Trophoblast cell (in vitro differentiated cells and primary cell): ENCODE results near the gene GRK1.

Experiments used
- DNase-seq, 2 donors: peaks; one replicate each; pipeline ENCODE4 v3.0.0-alpha.2; 2016
- H2AFZ ChIP-seq: 2 replicates; pipeline ENCODE4 v1.6.1; 2013; ENCODE audit warnings: low read length, moderate library complexity, mild to moderate bottlenecking; ENCODE audit not compliant: insufficient read depth, poor library complexity
- H2AK5ac ChIP-seq: 2 replicates; pipeline ENCODE4 v1.6.1; 2013; ENCODE audit warnings: mild to moderate bottlenecking, low read length
- H2BK120ac ChIP-seq: 2 replicates; pipeline ENCODE4 v1.6.1; 2013; ENCODE audit warnings: low read length, mild to moderate bottlenecking, moderate library complexity; ENCODE audit not compliant: insufficient read depth, poor library complexity
- H2BK12ac ChIP-seq: 2 replicates; pipeline ENCODE4 v1.6.1; 2013; ENCODE audit warnings: mild to moderate bottlenecking, low read length, moderate library complexity
- H2BK5ac ChIP-seq: 2 replicates; pipeline ENCODE4 v1.6.1; 2013; ENCODE audit warnings: low read length, low read depth, moderate library complexity, mild to moderate bottlenecking; ENCODE audit not compliant: poor library complexity
- H3K14ac ChIP-seq: 2 replicates; pipeline ENCODE4 v1.6.1; 2013; ENCODE audit warnings: mild to moderate bottlenecking, low read length
- H3K18ac ChIP-seq: 2 replicates; pipeline ENCODE4 v1.6.1; 2013; ENCODE audit warnings: mild to moderate bottlenecking, low read length
- H3K23ac ChIP-seq: 2 replicates; pipeline ENCODE4 v1.6.1; 2013; ENCODE audit warnings: low read length
- H3K27ac ChIP-seq: 2 replicates; pipeline ENCODE4 v1.5.1; 2013; ENCODE audit warnings: low read depth, mild to moderate bottlenecking, inconsistent platforms, low read length, moderate library complexity
- H3K27me3 ChIP-seq: 2 replicates; pipeline ENCODE4 v1.6.1; 2013; ENCODE audit warnings: inconsistent platforms, mild to moderate bottlenecking, low read length, moderate library complexity; ENCODE audit not compliant: insufficient read depth
- H3K36me3 ChIP-seq, 2 experiments: 1 replicate in 1 of 2; 2 replicates in 1 of 2; pipeline ENCODE4 v1.6.1; 2013; ENCODE audit warnings: low read length in 2 of 2, mild to moderate bottlenecking in 2 of 2, moderate library complexity in 1 of 2; ENCODE audit not compliant: insufficient read depth in 2 of 2, control insufficient read depth in 1 of 2
- H3K4ac ChIP-seq: 2 replicates; pipeline ENCODE4 v1.6.1; 2013; ENCODE audit warnings: low read depth, mild to moderate bottlenecking, low read length, moderate library complexity
- H3K4me1 ChIP-seq, 2 experiments: 1 replicate in 1 of 2; 2 replicates in 1 of 2; pipeline ENCODE4 v1.6.1; 2013; ENCODE audit warnings: low read length in 2 of 2, mild to moderate bottlenecking in 2 of 2, moderate library complexity in 1 of 2; ENCODE audit not compliant: insufficient read depth in 2 of 2, control insufficient read depth in 1 of 2
- H3K4me2 ChIP-seq: 2 replicates; pipeline ENCODE4 v1.6.1; 2013; ENCODE audit warnings: inconsistent platforms, mild to moderate bottlenecking, low read length, moderate library complexity
- H3K4me3 ChIP-seq: 2 replicates; pipeline ENCODE4 v1.5.1; 2013; ENCODE audit warnings: mild to moderate bottlenecking, low read depth, low read length, inconsistent platforms
- H3K79me1 ChIP-seq: one replicate; pipeline ENCODE4 v1.6.1; 2013; ENCODE audit warnings: low read length
- H3K79me2 ChIP-seq: 2 replicates; pipeline ENCODE4 v1.6.1; 2013; ENCODE audit warnings: low read length, mild to moderate bottlenecking; ENCODE audit not compliant: control insufficient read depth, insufficient read depth, poor library complexity
- H3K9ac ChIP-seq: 2 replicates; pipeline ENCODE4 v1.6.1; 2013; ENCODE audit warnings: mild to moderate bottlenecking, low read length
- H3K9me3 ChIP-seq: 2 replicates; pipeline ENCODE4 v1.6.1; 2013; ENCODE audit warnings: low read depth, mild to moderate bottlenecking, control low read depth, inconsistent platforms, low read length; ENCODE audit not compliant: insufficient read depth
- H4K12ac ChIP-seq: 2 replicates; pipeline ENCODE4 v1.6.1; 2013; ENCODE audit warnings: low read depth, mild to moderate bottlenecking, low read length, moderate library complexity
- H4K8ac ChIP-seq: 2 replicates; pipeline ENCODE4 v1.6.1; 2013; ENCODE audit warnings: low read depth, mild to moderate bottlenecking, low read length, moderate library complexity
- H4K91ac ChIP-seq: one replicate; pipeline ENCODE4 v1.6.1; 2013; ENCODE audit warnings: low read depth, mild to moderate bottlenecking, low read length, moderate library complexity
- WGBS: extraction: QIAGEN DNeasy Blood & Tissue Kit; methylation state at CpG from one replicate; pipeline ENCODE4 v1.1.7; 2013; ENCODE audit warnings: missing lambda C conversion rate; ENCODE audit not compliant: insufficient read length, insufficient coverage; ENCODE audit errors: extremely low coverage; 5-methylcytosine and 5-hydroxymethylcytosine counted together

The GRK1 gene

DNA sequence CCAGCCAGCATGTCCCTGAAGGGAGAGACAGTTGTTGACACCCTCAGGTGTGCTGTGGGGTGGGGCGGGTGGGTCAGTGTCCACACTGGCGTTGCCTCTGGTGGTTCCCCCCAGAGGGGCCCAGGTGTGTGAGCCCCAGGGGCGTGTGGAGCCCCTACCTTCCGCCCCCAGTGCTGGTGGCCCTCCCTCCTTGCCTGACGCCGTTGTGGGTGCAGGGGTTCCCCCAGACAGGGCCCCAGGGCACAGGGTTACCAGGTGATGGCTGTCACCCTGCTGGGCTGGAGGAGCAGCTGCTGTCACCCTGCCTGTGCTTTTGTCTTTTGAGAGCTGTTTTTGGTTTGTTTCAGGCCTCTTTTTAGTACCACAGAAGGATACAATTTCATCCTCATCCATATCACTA lies 36.2 kb upstream of the GRK1 start:
- Histone ChIP-seq H3K79me2 (no peaks in the 10 kb centered on the region), H3K4me1 (peaks cover 0 to 4% of the 10 kb centered on the region in 2 experiments), H3K4ac (no peak overlapping the region), H3K36me3 (peaks cover 59 to 67% of the 10 kb centered on the region in 2 experiments), H3K4me2 (no peak overlapping the region), H3K27ac (no peak overlapping the region), H3K14ac (no peak overlapping the region), H2BK120ac (no peak overlapping the region), H2BK5ac (no peak overlapping the region), H3K9ac (no peak overlapping the region), H3K9me3 (peaks cover 7% of the 10 kb centered on the region), H3K23ac (no peak overlapping the region), H3K18ac (no peak overlapping the region), H2BK12ac (no peak overlapping the region), H4K91ac (no peak overlapping the region), H2AFZ (no peak overlapping the region), H4K8ac (no peak overlapping the region), H3K79me1 (no peaks in the 10 kb centered on the region), H2AK5ac (no peak overlapping the region), H3K4me3 (no peak overlapping the region), H3K27me3 (no peaks in the 10 kb centered on the region), H4K12ac (no peak overlapping the region)
- DNase-seq = no peak
- WGBS = no CpG with 5 or more reads among the region's 6 CpGs

DNA sequence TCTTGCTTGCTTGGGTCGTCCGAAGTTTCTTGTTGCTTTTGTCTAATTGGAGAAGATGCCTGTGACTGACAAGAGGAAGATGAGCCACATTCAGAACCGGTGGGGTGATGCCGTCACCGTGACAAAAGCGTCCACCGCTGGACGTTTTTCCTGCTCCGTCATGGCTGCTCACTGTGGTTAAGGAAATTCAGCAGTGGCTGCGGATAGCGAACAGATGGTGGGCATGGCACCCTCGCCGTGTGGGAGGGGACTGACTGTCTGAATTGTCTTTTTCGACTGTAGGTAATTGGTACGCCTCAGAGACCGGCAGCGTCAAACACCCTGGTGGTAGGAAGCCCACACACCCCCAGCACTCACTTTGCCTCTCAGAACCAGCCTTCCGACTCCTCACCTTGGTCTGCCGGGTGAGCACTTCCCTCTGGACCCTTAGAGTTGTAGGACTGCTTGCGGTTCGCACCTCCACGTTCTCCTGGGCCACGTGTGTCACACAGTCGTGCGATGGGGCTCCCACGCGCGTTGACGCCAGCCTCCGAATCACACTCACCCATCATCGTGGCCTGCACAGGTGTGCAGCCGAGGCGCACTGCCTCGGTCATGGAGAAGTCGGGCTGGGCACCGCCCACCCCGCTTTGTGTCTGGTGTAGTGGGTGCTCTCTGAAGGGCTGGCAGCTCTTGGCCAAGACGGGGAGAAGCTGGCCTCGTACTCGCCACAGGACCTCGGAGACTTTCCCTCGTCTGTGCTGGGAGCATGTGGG lies 35.5 kb upstream of the GRK1 start:
- H4K12ac ChIP-seq = no peak overlapping the region
- peaks cover 7% of the 10 kb centered on the region for H3K9me3 ChIP-seq
- no peak overlapping the region for H2AFZ ChIP-seq
- H3K4me2 ChIP-seq = no peak overlapping the region
- H3K27ac ChIP-seq = no peak overlapping the region
- no peak overlapping the region for H3K14ac ChIP-seq
- H3K4ac ChIP-seq = no peak overlapping the region
- no peak overlapping the region for H3K18ac ChIP-seq
- H4K8ac ChIP-seq = no peak overlapping the region
- H2AK5ac ChIP-seq = no peak overlapping the region
- H2BK5ac ChIP-seq = no peak overlapping the region
- peaks cover 67 to 72% of the 10 kb centered on the region in 2 experiments for H3K36me3 ChIP-seq
- no peaks in the 10 kb centered on the region for H3K27me3 ChIP-seq
- peaks cover 0 to 4% of the 10 kb centered on the region in 2 experiments for H3K4me1 ChIP-seq
- no peaks in the 10 kb centered on the region for H3K79me1 ChIP-seq
- no peak overlapping the region for H3K9ac ChIP-seq
- no peaks in the 10 kb centered on the region for H3K79me2 ChIP-seq
- no peak overlapping the region for H2BK12ac ChIP-seq
- DNase-seq = no peak
- no CpG with 5 or more reads among the region's 42 CpGs for WGBS
- H3K23ac ChIP-seq = no peak overlapping the region
- H3K4me3 ChIP-seq = no peak overlapping the region
- no peak overlapping the region for H2BK120ac ChIP-seq
- no peak overlapping the region for H4K91ac ChIP-seq

DNA sequence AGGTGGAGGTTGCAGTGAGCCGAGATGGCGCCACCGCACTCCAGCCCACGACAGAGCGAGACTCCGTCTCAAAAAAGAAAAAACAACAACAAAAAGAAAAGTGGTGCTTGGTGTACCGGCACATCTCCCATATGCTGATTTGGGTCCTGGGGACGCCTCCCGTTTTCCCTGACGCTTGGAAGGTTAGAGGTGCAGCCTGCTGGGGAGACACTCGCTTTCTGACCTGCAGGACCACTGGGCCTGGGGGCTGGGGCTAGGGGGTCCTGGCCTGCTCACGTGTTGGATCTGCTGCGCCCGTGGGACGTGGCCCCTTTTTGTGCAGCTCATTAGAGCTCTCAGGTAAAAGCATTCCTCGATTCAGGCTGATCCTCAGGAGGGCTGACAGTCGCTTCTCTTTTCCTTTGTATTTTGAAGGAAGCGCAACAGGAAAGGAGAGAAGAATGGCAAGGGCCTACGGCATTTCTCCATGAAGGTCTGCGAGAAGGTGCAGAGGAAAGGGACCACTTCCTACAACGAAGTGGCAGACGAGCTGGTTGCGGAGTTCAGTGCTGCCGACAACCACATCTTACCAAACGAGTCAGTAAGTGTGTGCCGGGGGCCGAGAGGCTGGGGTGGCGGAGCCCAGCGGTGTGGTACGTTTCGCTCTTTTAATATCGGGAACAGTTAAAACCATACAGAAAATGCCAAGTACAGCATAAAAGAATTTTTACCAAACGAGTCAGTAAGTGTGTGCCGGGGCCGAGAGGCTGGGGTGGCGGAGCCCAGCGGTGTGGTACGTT lies 34.1 kb upstream of the GRK1 start:
- Histone ChIP-seq H4K91ac (no peak overlapping the region), H3K79me2 (no peaks in the 10 kb centered on the region), H2BK5ac (no peak overlapping the region), H2AK5ac (no peak overlapping the region), H2BK120ac (no peak overlapping the region), H3K4me1 (peaks cover 0 to 4% of the 10 kb centered on the region in 2 experiments), H3K23ac (no peak overlapping the region), H4K12ac (no peak overlapping the region), H3K4me3 (no peak overlapping the region), H2BK12ac (no peak overlapping the region), H3K18ac (no peak overlapping the region), H3K9me3 (peaks cover 7% of the 10 kb centered on the region), H3K27me3 (no peaks in the 10 kb centered on the region), H4K8ac (no peak overlapping the region), H3K4me2 (no peak overlapping the region), H2AFZ (no peak overlapping the region), H3K27ac (no peak overlapping the region), H3K36me3 (peaks cover 77 to 82% of the 10 kb centered on the region in 2 experiments), H3K14ac (no peak overlapping the region), H3K4ac (no peak overlapping the region), H3K9ac (no peak overlapping the region), H3K79me1 (no peaks in the 10 kb centered on the region)
- WGBS = no CpG with 5 or more reads among the region's 38 CpGs
- no peak for DNase-seq

DNA sequence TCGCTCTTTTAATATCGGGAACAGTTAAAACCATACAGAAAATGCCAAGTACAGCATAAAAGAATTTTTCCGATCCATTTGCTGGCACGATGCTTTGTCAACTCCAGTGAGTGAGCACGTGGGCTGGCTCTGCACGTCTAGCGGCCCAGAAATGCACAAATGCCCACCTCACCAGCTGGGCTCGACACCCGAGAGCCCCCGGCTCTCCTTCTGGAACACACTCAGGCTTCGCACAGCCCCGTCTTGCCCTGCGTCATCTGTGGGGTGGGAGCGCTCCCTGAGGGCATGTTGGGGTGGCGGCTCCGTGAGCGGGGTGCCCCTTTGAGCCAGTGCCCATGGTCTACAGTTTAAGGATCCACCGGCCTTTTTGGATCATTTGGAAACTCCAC lies 33.5 kb upstream of the GRK1 start:
- Histone ChIP-seq H3K36me3 (peaks cover 77 to 84% of the 10 kb centered on the region in 2 experiments), H3K4ac (no peak overlapping the region), H3K9me3 (peaks cover 7% of the 10 kb centered on the region), H2AK5ac (no peak overlapping the region), H3K9ac (no peak overlapping the region), H3K79me2 (no peaks in the 10 kb centered on the region), H3K18ac (no peak overlapping the region), H3K79me1 (no peaks in the 10 kb centered on the region), H3K23ac (no peak overlapping the region), H2BK12ac (no peak overlapping the region), H3K4me1 (peaks cover 0 to 3% of the 10 kb centered on the region in 2 experiments), H4K8ac (no peak overlapping the region), H3K14ac (no peak overlapping the region), H2BK120ac (no peak overlapping the region), H3K4me2 (no peak overlapping the region), H3K27me3 (no peaks in the 10 kb centered on the region), H2AFZ (no peak overlapping the region), H4K91ac (no peak overlapping the region), H3K27ac (no peak overlapping the region), H2BK5ac (no peak overlapping the region), H3K4me3 (no peak overlapping the region), H4K12ac (no peak overlapping the region)
- no CpG with 5 or more reads among the region's 18 CpGs for WGBS
- no peak for DNase-seq
